Measurements from ENCODE around the gene OGDH. TPM values are rescaled to one million over a fixed set of nuclear protein-coding genes. Genes with fewer than 3 reads are reported as not detected.

The OGDH gene
- total RNA-seq, 4 donors from 2014 or later: 38.2 to 97.6 (median 78.6) TPM

GRCh38 chr7:44580945-44581878 is 25.2 kb upstream of the OGDH start:
- peak overlapping the region; percentile 77 to 98 for H3K27ac ChIP-seq
- H3K4me1 ChIP-seq: peaks cover 4 to 12% of the 10 kb centered on the region in 2 donors
- H3K27me3 ChIP-seq: no peaks in the 10 kb centered on the region
- no peaks in the 10 kb centered on the region for H3K9me3 ChIP-seq
- no peaks in the 10 kb centered on the region for H3K36me3 ChIP-seq
- peak overlapping the region; percentile 71 to 90 for H3K4me3 ChIP-seq
- peak; percentile 26 to 32 for DNase-seq
- intact Hi-C loops (cut with DNase I; ENCODE audit: low total_unique reads): no loop called here
- TF ChIP-seq POLR2A (IDR thresholded peaks at IDR 0.05) (no peak), CTCF (IDR thresholded peaks at IDR 0.05) (no peak)

- Histone ChIP-seq H3K36me3 (no peaks in the 10 kb centered on the region), H3K4me1 (peaks cover 4 to 12% of the 10 kb centered on the region in 2 donors), H3K27me3 (no peaks in the 10 kb centered on the region), H3K4me3 (peak within 1 kb of the TSS; percentile 71 to 90), H3K27ac (peak within 1 kb of the TSS; percentile 97 to 98), H3K9me3 (no peaks in the 10 kb centered on the region)
- DNase-seq: peak; percentile 100
- intact Hi-C loops (cut with DNase I; ENCODE audit: low total_unique reads): no loop called here
- TF ChIP-seq POLR2A (IDR thresholded peaks at IDR 0.05) (peak; percentile 84 to 86), CTCF (IDR thresholded peaks at IDR 0.05) (peak in 1 of 4 experiments; percentile 14)
Measured at GRCh38 chr7:44581879-44582603, 24.4 kb upstream of the OGDH start, which contains the start of gene TMED4. TMED4 (minus strand) TSS chr7:44582231; CDS start chr7:44582206, 25 bp downstream.

DNA sequence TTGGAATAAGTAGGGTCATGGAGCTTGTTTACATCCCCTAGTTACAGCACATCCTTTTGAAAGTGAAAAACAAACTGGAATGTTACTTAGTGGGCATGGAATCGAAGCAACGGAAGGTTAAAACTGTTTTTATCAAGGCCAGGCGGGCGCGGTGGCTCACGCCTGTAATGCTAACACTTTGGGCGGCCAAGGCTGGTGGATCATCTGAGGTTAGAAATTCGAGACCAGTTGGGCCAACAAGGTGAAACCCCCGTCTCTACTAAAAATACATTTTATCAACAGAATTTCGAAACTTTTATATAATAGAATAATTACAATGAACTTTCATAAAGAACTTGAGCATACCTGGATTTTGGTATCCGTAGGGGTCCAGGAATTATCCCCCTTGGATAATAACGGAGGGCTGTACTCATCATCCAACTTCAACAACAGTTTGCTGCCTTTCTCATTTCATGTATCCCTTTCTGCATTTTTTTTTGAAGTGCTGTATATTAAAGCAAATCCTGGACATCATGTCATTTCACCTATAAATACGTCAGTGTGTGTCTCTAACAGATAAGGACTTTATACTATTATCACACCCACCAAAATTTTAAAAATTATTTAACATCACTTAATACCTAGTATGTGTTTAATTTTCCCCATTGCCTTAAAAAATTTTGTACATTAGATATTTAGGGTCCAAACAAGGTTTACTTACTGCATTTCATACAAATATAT is 23.1 kb upstream of the OGDH start:
- TF ChIP-seq CTCF (IDR thresholded peaks at IDR 0.05) (no peak), POLR2A (IDR thresholded peaks at IDR 0.05) (no peak)
- H3K4me1 ChIP-seq: peaks cover 4 to 12% of the 10 kb centered on the region in 2 donors
- DNase-seq: no peak
- peak overlapping the region; percentile 97 to 98 for H3K27ac ChIP-seq
- no peaks in the 10 kb centered on the region for H3K9me3 ChIP-seq
- intact Hi-C loops (cut with DNase I; ENCODE audit: low total_unique reads): no loop called here
- H3K4me3 ChIP-seq: peak overlapping the region in 1 of 2 donors; percentile 90
- H3K36me3 ChIP-seq: no peaks in the 10 kb centered on the region
- no peaks in the 10 kb centered on the region for H3K27me3 ChIP-seq

- Histone ChIP-seq H3K4me3 (no peak overlapping the region), H3K27ac (no peak overlapping the region), H3K9me3 (no peaks in the 10 kb centered on the region), H3K36me3 (no peaks in the 10 kb centered on the region), H3K27me3 (no peaks in the 10 kb centered on the region), H3K4me1 (no peaks in the 10 kb centered on the region)
- intact Hi-C loops (cut with DNase I; ENCODE audit: low total_unique reads): no loop called here
- peak; percentile 34 to 54 for DNase-seq
- TF ChIP-seq POLR2A (IDR thresholded peaks at IDR 0.05) (no peak), CTCF (IDR thresholded peaks at IDR 0.05) (peak; percentile 48 to 70 (median 56))
Measured at GRCh38 chr7:44587843-44588711, 18.4 kb upstream of the OGDH start.
